Esophagus squamous epithelium (tissue), 5 donors: ENCODE measurements around the gene TMA7. TPM values are rescaled to one million over a fixed set of nuclear protein-coding genes. Genes with fewer than 3 reads are reported as not detected.

Experiments used
- DNase-seq: peaks from one replicate; lab custom pipeline; 2025; lab: John Stamatoyannopoulos, UW
- H3K27ac ChIP-seq, 4 donors: fragments of 200-600 bp; sonication (generic); one replicate each; pipeline ENCODE4 v1.5.1; 2016 to 2019; ENCODE audit warnings: mild to moderate bottlenecking in 1 of 4
- H3K27me3 ChIP-seq, 4 donors: fragments of 200-600 bp; sonication (generic); 1 replicate in 3 of 4; 2 replicates in 1 of 4; pipeline versions ENCODE4 v1.5.1 to v1.6.0; 2017 to 2021; ENCODE audit warnings: antibody characterized with exemption in 1 of 4
- H3K36me3 ChIP-seq, 3 donors: fragments of 200-600 bp; sonication (generic); one replicate each; pipeline ENCODE4 v1.5.1; 2016 to 2019
- H3K4me1 ChIP-seq, 3 donors: fragments of 200-600 bp; sonication (generic); one replicate each; pipeline ENCODE4 v1.5.1; 2017 to 2019
- H3K4me3 ChIP-seq, 4 donors: fragments of 200-600 bp; sonication (generic); 1 replicate in 3 of 4; 2 replicates in 1 of 4; pipeline ENCODE4 v1.5.1; 2016 to 2019; ENCODE audit warnings: mild to moderate bottlenecking in 2 of 4, moderate library complexity in 1 of 4
- H3K9me3 ChIP-seq, 3 donors: fragments of 200-600 bp; sonication (generic); one replicate each; pipeline ENCODE4 v1.5.1; 2016 to 2019
- POLR2A ChIP-seq, 4 donors: fragments of 450-650 bp; IDR thresholded peaks; one replicate each; pipeline ENCODE4 v1.6.1; 2017; ENCODE audit warnings: antibody characterized with exemption in 4 of 4, mild to moderate bottlenecking in 4 of 4, moderate library complexity in 3 of 4
- WGBS, 2 donors: methylation state at CpG; one replicate each; pipeline ENCODE4 v1.1.5; 2018; 5-methylcytosine and 5-hydroxymethylcytosine counted together
- intact Hi-C: fragments of 100-400 bp; cut with DNase I; formaldehyde crosslinking; loops from one replicate; pipeline ENCODE4 v1.15.0; 2022
- total RNA-seq, 4 donors: library from RNA; depleted of rRNA; stranded (reverse); fragments of >200 nt; gene quantifications; one replicate each; pipeline ENCODE4 v1.1.0, GENCODE V29; 2016
- TF ChIP-seq, protein P1 (sequence below), 6 experiments: fragments of 450-650 bp in 4 of 6; fragments of 200-600 bp in 2 of 6; sonication (generic) in 2 of 6; IDR thresholded peaks; one replicate each; pipeline ENCODE4 v1.5.1; 2016 to 2019; ENCODE audit warnings: antibody characterized with exemption in 6 of 6, mild to moderate bottlenecking in 4 of 6, moderate library complexity in 4 of 6
- donor health status: DM: yes; HTN: yes; CAD: no.

The TMA7 gene
- total RNA-seq, 4 donors from 2014 or later: 293 to 431 (median 357) TPM

DNA sequence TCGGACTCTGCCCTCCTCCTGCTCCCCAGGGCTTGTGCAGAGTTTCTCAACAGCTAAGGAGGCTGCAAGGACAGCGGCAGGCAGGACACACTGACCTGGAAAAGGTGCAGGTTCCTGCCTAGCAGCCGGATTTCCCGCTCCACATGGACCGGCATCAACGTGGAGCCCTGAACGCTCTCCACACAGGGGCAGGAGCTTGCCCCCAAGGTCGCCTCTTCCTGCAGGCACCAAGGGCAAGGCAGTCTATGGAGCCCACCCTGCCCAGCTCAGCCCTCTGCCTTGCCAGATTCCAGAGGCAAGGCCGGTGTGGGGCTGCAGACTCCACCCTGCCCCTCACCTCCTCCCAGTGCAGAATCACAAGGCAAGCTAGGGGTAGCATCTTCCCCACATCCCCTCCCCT, 20.9 kb upstream of the TMA7 start:
- no peaks in the 10 kb centered on the region for H3K9me3 ChIP-seq
- TF ChIP-seq POLR2A (IDR thresholded peaks at IDR 0.05): no peak
- TF ChIP-seq, protein P1, sequence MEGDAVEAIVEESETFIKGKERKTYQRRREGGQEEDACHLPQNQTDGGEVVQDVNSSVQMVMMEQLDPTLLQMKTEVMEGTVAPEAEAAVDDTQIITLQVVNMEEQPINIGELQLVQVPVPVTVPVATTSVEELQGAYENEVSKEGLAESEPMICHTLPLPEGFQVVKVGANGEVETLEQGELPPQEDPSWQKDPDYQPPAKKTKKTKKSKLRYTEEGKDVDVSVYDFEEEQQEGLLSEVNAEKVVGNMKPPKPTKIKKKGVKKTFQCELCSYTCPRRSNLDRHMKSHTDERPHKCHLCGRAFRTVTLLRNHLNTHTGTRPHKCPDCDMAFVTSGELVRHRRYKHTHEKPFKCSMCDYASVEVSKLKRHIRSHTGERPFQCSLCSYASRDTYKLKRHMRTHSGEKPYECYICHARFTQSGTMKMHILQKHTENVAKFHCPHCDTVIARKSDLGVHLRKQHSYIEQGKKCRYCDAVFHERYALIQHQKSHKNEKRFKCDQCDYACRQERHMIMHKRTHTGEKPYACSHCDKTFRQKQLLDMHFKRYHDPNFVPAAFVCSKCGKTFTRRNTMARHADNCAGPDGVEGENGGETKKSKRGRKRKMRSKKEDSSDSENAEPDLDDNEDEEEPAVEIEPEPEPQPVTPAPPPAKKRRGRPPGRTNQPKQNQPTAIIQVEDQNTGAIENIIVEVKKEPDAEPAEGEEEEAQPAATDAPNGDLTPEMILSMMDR (IDR thresholded peaks at IDR 0.05): no peak
- H3K27ac ChIP-seq: no peak overlapping the region

GRCh38 chr3:48419597-48419996, 20.5 kb upstream of the TMA7 start:
- WGBS, 2 donors: 86 to 93% methylated on average over 3 to 14 of the region's 17 CpGs
- H3K27me3 ChIP-seq: no peaks in the 10 kb centered on the region
- H3K27ac ChIP-seq: no peak overlapping the region
- no peaks in the 10 kb centered on the region for H3K9me3 ChIP-seq
- intact Hi-C loops: no loop called here
- peaks cover 51 to 100% (median 60%) of the 10 kb centered on the region in 3 donors for H3K36me3 ChIP-seq
- H3K4me1 ChIP-seq: peaks cover 22 to 52% (median 25%) of the 10 kb centered on the region in 3 donors
- no peak overlapping the region for H3K4me3 ChIP-seq
- no peak for DNase-seq
- no peak for TF ChIP-seq POLR2A (IDR thresholded peaks at IDR 0.05)
- TF ChIP-seq, protein P1 (IDR thresholded peaks at IDR 0.05): no peak

More for the DNA sequence above, 20.9 kb upstream of the TMA7 start:
- Histone ChIP-seq H3K4me3 (no peak overlapping the region), H3K36me3 (peaks cover 56 to 100% (median 64%) of the 10 kb centered on the region in 3 donors), H3K27me3 (no peaks in the 10 kb centered on the region), H3K4me1 (peaks cover 26 to 52% (median 27%) of the 10 kb centered on the region in 3 donors)
- no CpG with 5 or more reads among the region's 9 CpGs for WGBS, 2 donors
- intact Hi-C loops: no loop called here
- DNase-seq: no peak

- Histone ChIP-seq H3K36me3 (peaks cover 44 to 98% (median 51%) of the 10 kb centered on the region in 3 donors), H3K4me1 (peaks cover 28 to 52% (median 32%) of the 10 kb centered on the region in 3 donors), H3K27me3 (no peaks in the 10 kb centered on the region), H3K27ac (peak overlapping the region in 1 of 4 donors; percentile 54), H3K9me3 (no peaks in the 10 kb centered on the region), H3K4me3 (no peak overlapping the region)
- 81 to 88% methylated on average over 10 to 14 of the region's 14 CpGs for WGBS, 2 donors
- intact Hi-C loops: no loop called here
- no peak for DNase-seq
- TF ChIP-seq, protein P1 (IDR thresholded peaks at IDR 0.05): no peak
- TF ChIP-seq POLR2A (IDR thresholded peaks at IDR 0.05): no peak
These were observed 19.5 kb upstream of the TMA7 start for GRCh38 chr3:48420561-48420960.

DNA sequence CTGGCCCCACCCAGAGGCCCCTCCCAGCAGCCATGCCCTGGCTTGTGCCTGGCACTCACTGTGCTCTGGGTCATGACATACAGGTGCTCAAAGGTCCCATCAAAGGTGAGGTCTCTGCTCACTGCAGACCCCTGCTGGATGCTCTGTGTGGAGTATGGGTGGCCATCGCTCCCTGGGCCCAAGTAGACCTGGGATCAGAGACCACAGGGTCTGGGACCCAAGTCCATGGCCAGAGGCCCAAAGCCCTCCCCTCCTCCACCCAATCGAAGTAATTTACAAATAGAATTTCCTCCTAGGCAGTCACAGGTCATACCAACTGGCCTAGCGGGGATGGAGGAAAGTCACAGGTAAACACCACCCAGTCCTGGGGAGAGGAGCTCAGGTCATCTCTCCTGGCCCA, 17.8 kb upstream of the TMA7 start:
- Histone ChIP-seq H3K9me3 (no peaks in the 10 kb centered on the region), H3K4me1 (peaks cover 41 to 65% (median 49%) of the 10 kb centered on the region in 3 donors), H3K27ac (peak overlapping the region in 3 of 4 donors; percentile 41 to 67 (median 58)), H3K36me3 (peaks cover 37 to 81% (median 41%) of the 10 kb centered on the region in 3 donors), H3K4me3 (no peak overlapping the region), H3K27me3 (no peaks in the 10 kb centered on the region)
- no peak for DNase-seq
- WGBS, 2 donors: 61% methylated on average over 3 of the region's 3 CpGs; no CpG with 5 or more reads in 1 of the 2 donors
- TF ChIP-seq, protein P1 (IDR thresholded peaks at IDR 0.05): peak in 1 of 6 experiments; percentile 7
- TF ChIP-seq POLR2A (IDR thresholded peaks at IDR 0.05): no peak
- intact Hi-C loops: no loop called here

DNA sequence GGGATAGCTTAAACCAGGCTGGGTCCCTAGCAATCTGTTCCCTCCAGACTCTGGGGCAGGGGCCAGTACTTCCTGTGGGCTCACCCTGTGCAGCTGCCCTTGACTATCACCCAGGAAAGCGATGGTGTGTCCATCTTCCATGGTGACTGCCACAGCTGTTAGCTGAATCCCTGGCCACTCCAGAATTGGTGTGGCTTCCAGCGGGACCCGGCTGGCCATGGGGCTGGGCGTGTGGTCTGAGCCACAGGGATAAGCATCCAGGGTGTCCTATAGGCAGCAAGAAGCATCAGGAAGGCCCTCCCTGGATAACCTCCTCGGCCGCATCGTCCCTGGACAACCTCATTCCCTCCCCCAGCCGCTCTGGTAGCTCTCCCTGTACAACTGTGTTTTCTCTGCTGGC, 17.4 kb upstream of the TMA7 start:
- H3K4me1 ChIP-seq: peaks cover 41 to 70% (median 53%) of the 10 kb centered on the region in 3 donors
- H3K36me3 ChIP-seq: peaks cover 33 to 77% (median 41%) of the 10 kb centered on the region in 3 donors
- peak overlapping the region in 3 of 4 donors; percentile 41 to 67 (median 58) for H3K27ac ChIP-seq
- 78 to 95% methylated on average over 4 to 8 of the region's 8 CpGs for WGBS, 2 donors
- intact Hi-C loops: no loop called here
- H3K4me3 ChIP-seq: no peak overlapping the region
- TF ChIP-seq POLR2A (IDR thresholded peaks at IDR 0.05): no peak
- TF ChIP-seq, protein P1 (IDR thresholded peaks at IDR 0.05): no peak
- no peaks in the 10 kb centered on the region for H3K9me3 ChIP-seq
- DNase-seq: no peak
- H3K27me3 ChIP-seq: no peaks in the 10 kb centered on the region
